ENCODE results near the gene TUBGCP6.

Gene TUBGCP6

GRCh38 chr22:50199251-50199721 lies 45.5 kb downstream of the TUBGCP6 start:
- no peak for DNase-seq (ENCODE audit: low read depth, low spot score)
- TF ChIP-seq CTCF (IDR thresholded peaks at IDR 0.05; ENCODE audit: low read depth, low read length) = no peak
- in situ Hi-C loops (cut with HindIII; ENCODE audit: low sequenced_read_pairs) = no loop called here

GRCh38 chr22:50198624-50199017 lies 46.2 kb downstream of the TUBGCP6 start:
- in situ Hi-C loops (cut with HindIII; ENCODE audit: low sequenced_read_pairs) = no loop called here
- DNase-seq (ENCODE audit: low read depth, low spot score) = no peak
- no peak overlapping the region for H3K4me3 ChIP-seq (ENCODE audit: low read depth, low read length)
- TF ChIP-seq CTCF (IDR thresholded peaks at IDR 0.05; ENCODE audit: low read depth, low read length) = no peak

More at GRCh38 chr22:50199251-50199721, 45.5 kb downstream of the TUBGCP6 start:
- no peak overlapping the region for H3K4me3 ChIP-seq (ENCODE audit: low read depth, low read length)

- in situ Hi-C loops (cut with HindIII; ENCODE audit: low sequenced_read_pairs) = no loop called here
- H3K4me3 ChIP-seq (ENCODE audit: low read depth, low read length) = no peak overlapping the region
- TF ChIP-seq CTCF (IDR thresholded peaks at IDR 0.05; ENCODE audit: low read depth, low read length) = no peak
- DNase-seq (ENCODE audit: low read depth, low spot score) = no peak
Observed at GRCh38 chr22:50197856-50198623, 46.8 kb downstream of the TUBGCP6 start.

- no peak for DNase-seq (ENCODE audit: low read depth, low spot score)
- in situ Hi-C loops (cut with HindIII; ENCODE audit: low sequenced_read_pairs) = no loop called here
- no peak for TF ChIP-seq CTCF (IDR thresholded peaks at IDR 0.05; ENCODE audit: low read depth, low read length)
- H3K4me3 ChIP-seq (ENCODE audit: low read depth, low read length) = no peak overlapping the region
Observed at GRCh38 chr22:50197000-50197800, 47.6 kb downstream of the TUBGCP6 start.

GRCh38 chr22:50196256-50196655 lies 48.6 kb downstream of the TUBGCP6 start:
- no peak for DNase-seq (ENCODE audit: low read depth, low spot score)
- H3K4me3 ChIP-seq (ENCODE audit: low read depth, low read length) = no peak overlapping the region
- in situ Hi-C loops (cut with HindIII; ENCODE audit: low sequenced_read_pairs) = no loop called here
- no peak for TF ChIP-seq CTCF (IDR thresholded peaks at IDR 0.05; ENCODE audit: low read depth, low read length)

GRCh38 chr22:50194037-50194805 lies 50.6 kb downstream of the TUBGCP6 start:
- TF ChIP-seq CTCF (IDR thresholded peaks at IDR 0.05; ENCODE audit: low read depth, low read length) = no peak
- no peak for DNase-seq (ENCODE audit: low read depth, low spot score)
- in situ Hi-C loops (cut with HindIII; ENCODE audit: low sequenced_read_pairs) = no loop called here
- H3K4me3 ChIP-seq (ENCODE audit: low read depth, low read length) = no peak overlapping the region
